NCI-H2107 treated with DMSO at 0.1 percent for 48 hours (cell line): Measurements from ENCODE around the gene EPHA5.

Experiments used
- DNase-seq: peaks from one replicate; lab custom pipeline; 2025; ENCODE audit not compliant: unreplicated experiment; lab: John Stamatoyannopoulos, UW

The EPHA5 gene

DNA sequence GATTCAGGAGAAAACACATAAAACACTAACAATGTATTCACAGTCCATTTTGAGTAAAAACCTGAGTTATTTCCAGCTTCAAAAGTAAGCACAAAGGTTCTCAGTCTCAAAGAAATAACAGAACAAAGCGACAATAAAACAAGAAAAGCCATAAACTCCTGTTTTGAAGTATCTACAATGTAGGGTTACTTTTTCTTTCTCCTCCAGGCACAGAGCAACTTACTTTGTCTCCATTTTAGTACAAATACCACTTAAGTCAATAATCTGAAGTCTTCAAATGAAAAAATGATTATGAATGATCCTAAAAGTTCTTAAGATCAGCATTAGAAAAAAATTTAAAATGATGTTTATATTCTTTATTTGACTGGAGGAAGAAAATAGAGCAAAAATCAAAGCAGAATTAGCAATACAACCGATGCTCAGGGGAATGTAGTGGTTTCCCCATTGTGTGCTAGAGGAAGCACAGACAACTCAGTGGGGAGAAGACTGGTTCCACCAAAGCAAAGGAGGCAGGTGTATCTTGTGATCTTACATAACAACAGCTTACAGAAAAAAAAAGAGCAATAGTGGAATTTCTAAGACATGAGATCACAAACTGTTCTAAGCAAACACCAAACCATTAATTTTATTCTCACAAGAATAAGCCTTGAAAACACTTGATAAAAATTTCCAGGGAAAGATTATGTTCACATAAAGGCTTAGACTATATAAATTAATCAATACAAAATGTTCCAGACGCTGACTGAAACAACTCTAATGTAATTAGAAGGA lies 35.1 kb downstream of the EPHA5 start:
- DNase-seq, result no peak

DNA sequence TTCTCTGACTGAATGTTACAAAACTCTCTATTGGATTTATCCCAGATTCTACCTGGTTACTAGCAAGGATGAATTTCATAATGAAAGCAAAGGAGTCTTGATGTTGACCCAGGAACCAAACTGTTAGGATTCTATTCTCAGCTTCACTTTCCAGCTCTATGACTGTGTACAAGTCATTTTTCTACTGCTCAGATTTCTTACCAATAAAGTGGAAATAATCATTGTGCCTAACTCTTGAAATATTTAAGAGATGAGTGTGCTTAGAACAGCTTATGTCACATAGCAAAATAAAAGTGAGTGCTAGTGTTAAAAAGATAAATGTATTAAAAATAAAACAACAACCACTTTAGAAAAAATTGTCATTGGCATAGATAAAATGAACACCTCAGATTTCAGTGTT lies 45.6 kb downstream of the EPHA5 start:
- no peak for DNase-seq

- no peak for DNase-seq
Observed at GRCh38 chr4:65623506-65623905, 46.8 kb downstream of the EPHA5 start.

DNA sequence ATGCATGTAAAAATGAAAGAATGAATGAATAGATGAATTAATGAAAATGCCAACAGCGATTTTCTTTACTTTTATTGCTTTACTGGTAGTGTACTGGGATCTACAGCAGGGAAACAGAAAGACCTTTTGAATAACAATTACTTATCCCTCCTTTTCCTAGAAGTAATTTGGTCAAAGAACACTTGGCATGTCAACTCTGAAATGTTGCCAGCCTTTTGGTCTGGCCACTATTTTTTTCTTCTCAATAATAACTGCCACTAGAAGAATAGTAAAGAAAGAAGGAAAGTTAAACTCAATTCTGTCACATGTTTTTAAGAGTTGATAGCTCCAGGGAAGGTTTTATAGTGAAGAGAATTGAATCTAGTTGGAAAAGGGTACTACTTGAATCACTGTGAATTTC lies 52.9 kb downstream of the EPHA5 start:
- no peak for DNase-seq

- DNase-seq, result no peak
Observed at GRCh38 chr4:65604515-65604914, 65.8 kb downstream of the EPHA5 start.

- DNase-seq, result no peak
Observed at GRCh38 chr4:65600656-65601055, 69.6 kb downstream of the EPHA5 start.

- DNase-seq, result no peak
Observed at GRCh38 chr4:65599340-65599739, 70.9 kb downstream of the EPHA5 start.

GRCh38 chr4:65597697-65598096 lies 72.6 kb downstream of the EPHA5 start:
- DNase-seq, result no peak

DNA sequence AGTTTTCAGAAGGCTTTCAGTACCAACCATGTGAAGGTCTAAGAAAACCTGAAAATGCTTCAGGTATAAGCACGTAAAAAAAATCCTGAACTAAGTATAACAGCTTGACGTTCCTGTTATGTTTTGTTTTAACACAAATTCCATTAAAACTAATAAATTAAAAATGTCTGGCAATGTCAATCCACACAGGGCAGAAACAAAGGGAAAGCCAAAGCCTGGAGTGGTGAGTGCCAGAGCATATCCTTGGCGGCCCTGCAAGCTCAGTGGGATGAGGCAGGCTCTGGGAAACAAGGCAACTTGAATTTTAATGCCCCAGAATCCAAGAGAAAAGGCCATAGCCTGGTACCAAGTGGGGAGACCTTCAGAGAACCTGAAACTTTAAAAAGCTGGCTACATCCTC lies 78.2 kb downstream of the EPHA5 start:
- no peak for DNase-seq

DNA sequence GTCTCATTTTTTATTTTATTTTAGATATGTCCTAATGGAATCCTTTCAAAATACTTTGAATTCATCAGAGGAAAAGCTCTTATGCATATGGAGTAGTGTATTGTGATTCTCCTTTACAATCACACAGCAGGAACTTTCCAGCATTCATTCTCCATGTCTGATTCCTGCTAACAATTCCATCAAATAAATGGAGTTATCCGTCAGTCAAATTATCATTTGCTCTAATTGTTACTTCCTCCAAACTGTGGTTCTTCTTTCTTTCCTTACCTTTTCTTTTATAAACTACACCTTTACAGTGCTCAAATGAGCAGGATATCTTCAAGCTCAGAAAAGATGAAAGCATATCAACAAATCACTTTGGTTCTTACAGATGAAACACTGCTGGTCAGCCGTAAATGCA lies 80.4 kb downstream of the EPHA5 start:
- DNase-seq, result no peak

GRCh38 chr4:65589331-65589730 lies 81.0 kb downstream of the EPHA5 start:
- no peak for DNase-seq

- DNase-seq, result no peak
Observed at GRCh38 chr4:65580551-65580950, 89.7 kb downstream of the EPHA5 start.

DNA sequence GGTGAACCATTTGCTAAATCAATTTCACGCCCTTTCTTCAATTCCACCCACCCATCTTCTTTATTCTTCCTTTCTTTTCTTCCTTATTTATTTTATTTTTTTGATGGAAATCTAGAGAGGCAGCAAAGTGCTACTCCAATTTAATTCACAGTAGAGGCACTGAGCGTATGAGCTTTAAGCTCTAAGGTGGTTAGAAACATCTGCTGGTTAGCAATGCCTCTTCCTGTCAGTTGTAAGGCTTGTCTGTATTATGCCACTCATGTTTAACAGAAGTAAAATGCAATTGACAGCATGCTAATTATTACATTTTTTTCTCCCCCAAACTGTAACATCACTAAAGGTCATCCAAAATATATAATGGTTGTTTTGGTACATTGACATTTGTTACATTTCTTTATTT lies 103.8 kb downstream of the EPHA5 start:
- no peak for DNase-seq

DNA sequence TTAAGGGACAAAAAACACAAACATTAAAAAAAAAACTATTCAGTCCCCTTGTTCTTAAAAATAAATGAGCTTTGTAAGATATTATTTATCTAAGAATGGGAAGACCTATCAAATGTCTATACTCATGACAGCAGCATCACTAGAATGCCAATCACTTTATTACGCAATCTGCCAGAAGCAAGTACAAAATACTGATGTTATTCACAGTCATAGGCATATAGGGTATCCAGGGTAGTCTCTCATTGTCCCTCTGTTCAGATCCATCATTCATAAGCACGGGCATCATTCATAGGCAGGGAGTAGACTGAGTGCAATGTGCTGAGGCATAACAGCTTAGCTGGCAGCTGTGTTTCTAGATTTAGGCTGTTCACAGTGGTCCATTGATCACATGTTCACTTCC lies 109.1 kb downstream of the EPHA5 start:
- DNase-seq, result no peak

GRCh38 chr4:65559270-65559669 lies 111.0 kb downstream of the EPHA5 start:
- DNase-seq, result no peak

- DNase-seq, result no peak
Observed at GRCh38 chr4:65552057-65552456, 118.2 kb downstream of the EPHA5 start.

- no peak for DNase-seq
Observed at GRCh38 chr4:65550500-65550899, 119.8 kb downstream of the EPHA5 start.

- DNase-seq, result no peak
Observed at GRCh38 chr4:65546882-65547416, 123.3 kb downstream of the EPHA5 start.

- no peak for DNase-seq
Observed at GRCh38 chr4:65538571-65538970, 131.7 kb downstream of the EPHA5 start.

DNA sequence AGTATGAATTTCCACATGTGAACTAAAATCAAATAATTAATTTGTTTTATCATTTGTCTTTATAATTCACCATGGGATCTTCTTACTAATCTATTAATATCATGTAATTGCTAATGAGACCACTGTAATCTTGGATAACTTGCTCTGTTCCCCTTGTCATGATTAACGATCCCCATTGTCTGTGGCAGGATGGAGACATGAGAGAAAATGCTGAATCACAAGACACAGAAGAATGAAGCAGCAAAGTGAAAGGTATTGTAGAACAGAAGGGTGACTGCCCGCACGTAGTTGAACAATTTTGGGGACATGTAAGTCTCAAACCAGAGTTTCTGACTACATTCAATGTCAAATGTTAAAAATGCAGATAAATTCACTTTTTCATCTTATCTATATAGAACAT lies 135.2 kb downstream of the EPHA5 start:
- DNase-seq, result no peak

DNA sequence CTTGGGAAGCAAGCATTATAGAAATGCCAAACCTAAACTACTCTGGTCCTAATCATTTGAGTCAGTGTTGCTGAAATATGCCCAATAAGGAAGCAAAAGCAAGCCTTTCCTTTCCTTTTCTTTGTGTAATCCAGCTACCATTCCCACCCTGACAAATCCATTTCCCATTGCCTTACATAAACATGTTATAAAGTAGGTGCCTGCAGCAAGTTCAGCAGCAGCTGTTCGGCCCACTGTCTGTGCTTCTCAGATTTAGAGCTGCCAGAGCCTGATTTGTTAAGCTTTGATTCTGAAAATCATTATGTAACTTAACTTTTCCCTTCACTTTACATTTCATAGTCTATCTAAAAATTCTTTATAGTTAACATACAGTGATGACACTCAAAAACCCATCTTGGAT lies 148.6 kb downstream of the EPHA5 start:
- DNase-seq, result no peak

GRCh38 chr4:65515646-65516045 lies 154.6 kb downstream of the EPHA5 start:
- DNase-seq, result no peak

- no peak for DNase-seq
Observed at GRCh38 chr4:65510976-65511375, 159.3 kb downstream of the EPHA5 start.
